ENCODE results near the gene H2BK1. TPM values are rescaled to one million over a fixed set of nuclear protein-coding genes. Genes with fewer than 3 reads are reported as not detected.
A peak's percentile ranks its signal among the peaks of the same experiment; 100 is the strongest.

The H2BK1 gene
- total RNA-seq, 1 donor, result not detected

DNA sequence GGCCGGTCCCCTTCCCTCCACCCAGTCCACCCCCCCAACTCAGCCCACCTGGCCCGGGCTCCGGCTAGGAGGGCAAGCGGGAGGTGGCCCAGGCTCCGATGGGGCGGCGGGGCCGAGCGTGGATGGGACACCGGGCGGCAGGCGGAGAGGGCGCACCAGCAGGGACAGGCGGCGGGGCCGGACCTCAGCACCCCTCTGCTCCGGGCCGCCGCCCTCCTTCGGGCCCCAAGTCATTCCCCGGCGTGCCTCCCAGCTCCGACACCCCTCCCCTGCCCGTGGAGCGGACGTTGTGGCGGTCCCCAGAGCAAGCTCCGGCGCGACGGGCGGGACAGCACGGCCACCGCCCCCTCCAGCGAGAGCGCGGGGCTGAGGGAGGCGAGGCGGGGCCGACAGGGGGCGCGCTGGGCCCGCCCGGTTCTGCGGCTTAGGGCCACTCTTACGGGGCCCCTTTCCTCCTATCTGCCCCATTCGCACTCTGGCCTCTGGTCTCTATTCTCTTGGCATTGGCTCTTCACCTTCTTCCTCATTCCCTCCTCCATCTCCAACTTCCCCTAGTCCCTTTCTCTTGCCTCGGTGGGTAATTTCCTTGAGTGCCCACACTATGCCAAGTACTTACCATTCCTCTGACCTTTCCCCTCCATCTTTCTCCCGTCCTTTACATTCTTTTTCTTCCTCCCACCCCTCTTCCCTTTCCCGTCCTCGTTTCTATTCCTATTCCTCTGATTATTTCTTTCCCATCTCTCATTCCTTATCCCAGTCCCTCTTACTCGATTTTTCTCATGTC, 42.1 kb downstream of the H2BK1 start:
- TF ChIP-seq, protein P1, sequence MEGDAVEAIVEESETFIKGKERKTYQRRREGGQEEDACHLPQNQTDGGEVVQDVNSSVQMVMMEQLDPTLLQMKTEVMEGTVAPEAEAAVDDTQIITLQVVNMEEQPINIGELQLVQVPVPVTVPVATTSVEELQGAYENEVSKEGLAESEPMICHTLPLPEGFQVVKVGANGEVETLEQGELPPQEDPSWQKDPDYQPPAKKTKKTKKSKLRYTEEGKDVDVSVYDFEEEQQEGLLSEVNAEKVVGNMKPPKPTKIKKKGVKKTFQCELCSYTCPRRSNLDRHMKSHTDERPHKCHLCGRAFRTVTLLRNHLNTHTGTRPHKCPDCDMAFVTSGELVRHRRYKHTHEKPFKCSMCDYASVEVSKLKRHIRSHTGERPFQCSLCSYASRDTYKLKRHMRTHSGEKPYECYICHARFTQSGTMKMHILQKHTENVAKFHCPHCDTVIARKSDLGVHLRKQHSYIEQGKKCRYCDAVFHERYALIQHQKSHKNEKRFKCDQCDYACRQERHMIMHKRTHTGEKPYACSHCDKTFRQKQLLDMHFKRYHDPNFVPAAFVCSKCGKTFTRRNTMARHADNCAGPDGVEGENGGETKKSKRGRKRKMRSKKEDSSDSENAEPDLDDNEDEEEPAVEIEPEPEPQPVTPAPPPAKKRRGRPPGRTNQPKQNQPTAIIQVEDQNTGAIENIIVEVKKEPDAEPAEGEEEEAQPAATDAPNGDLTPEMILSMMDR (IDR thresholded peaks at IDR 0.05; ENCODE audit: insufficient read depth, low read length), result peak; percentile 44
- DNase-seq (ENCODE audit: low read depth), result no peak
- H3K4me3 ChIP-seq (ENCODE audit: low read depth, low read length), result no peak overlapping the region

DNA sequence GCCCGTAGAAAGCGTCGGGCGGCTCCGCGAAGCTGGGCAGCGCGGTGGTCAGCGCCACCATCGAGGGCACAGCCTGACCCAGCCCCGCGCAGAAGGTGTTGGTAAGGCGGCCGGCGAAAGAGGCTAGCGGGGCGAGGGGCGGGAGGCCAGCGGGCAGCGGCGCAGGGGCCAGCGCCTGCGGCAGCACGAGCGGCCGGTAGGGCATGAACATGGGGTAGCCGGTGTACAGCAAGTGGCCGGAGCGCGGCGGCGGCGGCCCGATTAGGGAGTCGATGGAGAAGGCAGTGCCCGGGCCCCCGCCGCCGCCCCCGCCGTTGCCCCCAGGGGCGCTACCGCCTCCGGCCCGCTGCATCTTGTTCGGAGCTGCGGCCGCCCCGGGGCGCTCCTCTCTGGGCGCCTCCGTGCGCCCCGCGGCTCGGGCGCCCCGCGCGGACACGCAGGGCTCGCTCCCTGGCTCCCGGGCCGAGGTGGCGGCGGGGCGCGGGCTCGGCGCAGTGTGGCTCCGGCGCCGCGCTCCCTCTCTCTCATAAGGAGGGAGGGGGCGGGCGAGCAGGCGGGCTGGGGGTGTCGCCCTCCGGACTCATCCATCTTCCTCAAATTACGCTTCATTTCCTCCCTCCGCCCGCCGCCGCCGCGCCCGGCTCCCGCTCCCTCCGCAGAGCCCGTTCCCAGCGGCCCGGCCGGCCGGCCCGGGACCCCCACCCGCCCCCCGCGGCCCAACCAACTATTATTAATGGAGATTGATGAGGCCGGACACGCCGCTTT, 42.9 kb downstream of the H2BK1 start, which contains the start of gene GBX1:
GBX1 (minus strand) TSS at position 498 of the 765 bp plus-strand sequence; CDS start at position 352, 146 bp downstream.
- DNase-seq (ENCODE audit: low read depth), result no peak
- peak within 1 kb of the TSS; percentile 39 for H3K4me3 ChIP-seq (ENCODE audit: low read depth, low read length)

DNA sequence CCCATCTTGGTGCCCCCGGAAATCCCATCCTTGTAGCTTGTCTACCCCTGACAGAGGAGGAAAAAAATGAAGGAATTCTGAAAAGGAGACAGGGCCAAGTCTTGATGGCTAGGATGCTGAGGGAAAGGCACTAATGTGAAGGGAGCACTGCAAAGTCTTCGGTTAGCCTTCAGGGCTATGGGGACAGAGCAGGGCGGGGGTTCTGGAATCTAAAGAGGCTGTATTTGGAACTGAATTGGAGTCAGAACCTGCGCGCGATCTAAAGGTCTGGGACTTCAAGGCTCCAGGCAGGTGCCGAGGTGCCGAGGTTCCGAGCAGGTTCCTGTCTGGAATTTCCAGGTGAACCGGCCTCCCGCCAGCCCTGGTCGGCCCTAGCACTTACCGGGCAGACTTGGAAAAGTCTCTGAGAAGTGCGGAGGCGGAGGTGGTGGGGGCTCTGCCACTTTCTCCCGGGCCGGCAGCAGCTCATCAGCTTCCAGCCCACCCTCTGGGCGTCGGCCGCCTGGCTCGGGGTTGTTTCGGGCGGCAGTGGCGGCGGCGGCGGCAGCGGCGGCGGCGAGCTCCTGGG, 43.6 kb downstream of the H2BK1 start:
- no peak overlapping the region for H3K4me3 ChIP-seq (ENCODE audit: low read depth, low read length)
- no peak for DNase-seq (ENCODE audit: low read depth)
- TF ChIP-seq, protein P1 (IDR thresholded peaks at IDR 0.05; ENCODE audit: insufficient read depth, low read length), result no peak

More for the DNA sequence above, 42.9 kb downstream of the H2BK1 start, which contains the start of gene GBX1:
- TF ChIP-seq, protein P1 (IDR thresholded peaks at IDR 0.05; ENCODE audit: insufficient read depth, low read length), result no peak

DNA sequence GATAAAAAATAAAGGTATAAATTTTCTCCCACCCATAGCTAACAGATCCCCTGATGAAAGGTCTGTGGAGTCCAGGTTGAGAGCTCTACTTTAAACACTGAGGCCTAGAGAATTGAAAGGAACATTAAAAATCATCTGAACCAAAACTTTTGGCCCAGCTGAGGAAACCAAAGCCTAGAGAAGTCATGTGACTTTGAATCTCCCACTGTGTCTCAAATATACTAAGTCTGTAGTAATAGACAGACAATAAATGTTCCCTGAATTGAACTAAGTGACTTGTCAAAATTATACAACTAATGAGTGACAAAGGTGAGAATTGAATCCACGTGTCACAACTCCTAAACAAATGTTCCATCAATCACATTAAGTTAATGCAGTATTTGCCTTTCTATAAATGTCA, 48.5 kb downstream of the H2BK1 start:
- DNase-seq (ENCODE audit: low read depth), result no peak
- H3K4me3 ChIP-seq (ENCODE audit: low read depth, low read length), result no peak overlapping the region
- TF ChIP-seq, protein P1 (IDR thresholded peaks at IDR 0.05; ENCODE audit: insufficient read depth, low read length), result no peak

Other genes with a start within 250 kb of the H2BK1 start
- gene KCNH2, start 232.2 kb downstream of the H2BK1 start, total RNA-seq (ENCODE audit: low replicate concordance), result not detected in 2 replicates
- gene NOS3, start 219.5 kb downstream of the H2BK1 start, total RNA-seq (ENCODE audit: low replicate concordance), result 0.36 and 4.6 TPM in 2 replicates
- gene ATG9B, start 186.0 kb downstream of the H2BK1 start, total RNA-seq (ENCODE audit: low replicate concordance), result under 0.01 and 0.98 TPM in 2 replicates
- 18.1 and 30.9 TPM in 2 replicates for gene ABCB8, start 182.0 kb downstream of the H2BK1 start, total RNA-seq (ENCODE audit: low replicate concordance)
- 0.18 TPM in 1 of 2 replicates, not detected in the other for gene ASIC3, start 162.0 kb downstream of the H2BK1 start, total RNA-seq (ENCODE audit: low replicate concordance)
- gene CDK5, start 152.6 kb downstream of the H2BK1 start, total RNA-seq (ENCODE audit: low replicate concordance), result 16.1 and 28.9 TPM in 2 replicates
- 39.7 and 65.4 TPM in 2 replicates for gene SLC4A2, start 150.9 kb downstream of the H2BK1 start, total RNA-seq (ENCODE audit: low replicate concordance)
- 62.7 and 86.0 TPM in 2 replicates for gene FASTK, start 129.7 kb downstream of the H2BK1 start, total RNA-seq (ENCODE audit: low replicate concordance)
- 11.7 and 20.2 TPM in 2 replicates for gene TMUB1, start 127.0 kb downstream of the H2BK1 start, total RNA-seq (ENCODE audit: low replicate concordance)
- 50.2 and 74.6 TPM in 2 replicates for gene AGAP3, start 124.0 kb downstream of the H2BK1 start, total RNA-seq (ENCODE audit: low replicate concordance)
- gene GBX1, start 42.8 kb downstream of the H2BK1 start, total RNA-seq (ENCODE audit: low replicate concordance), result not detected in 2 replicates
- gene ASB10, start 23.2 kb downstream of the H2BK1 start, total RNA-seq (ENCODE audit: low replicate concordance), result not detected in 2 replicates
- gene ABCF2, start 16.7 kb upstream of the H2BK1 start, total RNA-seq (ENCODE audit: low replicate concordance), result 18.8 and 50.9 TPM in 2 replicates
- gene CHPF2, start 22.0 kb upstream of the H2BK1 start, total RNA-seq (ENCODE audit: low replicate concordance), result 33.0 and 47.0 TPM in 2 replicates
- gene SMARCD3, start 38.2 kb upstream of the H2BK1 start, total RNA-seq (ENCODE audit: low replicate concordance), result 44.9 and 59.7 TPM in 2 replicates
- 46.5 and 193 TPM in 2 replicates for gene NUB1, start 131.3 kb upstream of the H2BK1 start, total RNA-seq (ENCODE audit: low replicate concordance)
- 0.45 and 17.7 TPM in 2 replicates for gene WDR86, start 199.6 kb upstream of the H2BK1 start, total RNA-seq (ENCODE audit: low replicate concordance)
- gene CRYGN, start 229.7 kb upstream of the H2BK1 start, total RNA-seq (ENCODE audit: low replicate concordance), result 0.09 and 0.16 TPM in 2 replicates